ENCODE data around the gene MRPS21. TPM values are rescaled to one million over a fixed set of nuclear protein-coding genes. Genes with fewer than 3 reads are reported as not detected.

Gene MRPS21
- total and polyA plus RNA-seq, 9 of the 15 experiments (the other 6 are each of a cell fraction or from before 2014, with no cell fraction given), result 119 to 407 (median 149) TPM

- no peak for TF ChIP-seq BRCA1 (IDR thresholded peaks at IDR 0.05)
- no peak for TF ChIP-seq BRCA1 (CRISPR knock-in tag; IDR thresholded peaks at IDR 0.05)
- TF ChIP-seq ZNF140 (CRISPR knock-in tag; IDR thresholded peaks at IDR 0.05), result no peak
- no peak for TF ChIP-seq DNMT1 (IDR thresholded peaks at IDR 0.05)
- TF ChIP-seq ZNF224 (CRISPR knock-in tag; IDR thresholded peaks at IDR 0.05), result no peak
- TF ChIP-seq SIRT6 (IDR thresholded peaks at IDR 0.05; ENCODE audit: low read depth, low read length), result no peak
- TF ChIP-seq MAFF (IDR thresholded peaks at IDR 0.05; ENCODE audit: low read length), result no peak
- peak; percentile 47; the same call in 1 of the 2 replicates for TF ChIP-seq NBN (IDR thresholded peaks at IDR 0.05; ENCODE audit: low read depth)
- TF ChIP-seq EHMT2 (IDR thresholded peaks at IDR 0.05), result no peak
- peak in 1 of 2 experiments; percentile 70; a peak in 2 of 4 replicates for TF ChIP-seq ZNF639 (CRISPR knock-in tag; conservative IDR thresholded peaks at IDR 0.05 in 1 of 2, IDR thresholded peaks at IDR 0.05 in 1 of 2)
- no peak for TF ChIP-seq SNRNP70 (optimal IDR thresholded peaks at IDR 0.05; ENCODE audit: low read depth, low read length)
- 0 out of 2 replicates have a peak, but pooled peaks have one; percentile 25 for TF ChIP-seq TARDBP (IDR thresholded peaks at IDR 0.05)
- peak; percentile 54; the same call in 1 of the 2 replicates for TF ChIP-seq DIDO1 (tag; IDR thresholded peaks at IDR 0.05; ENCODE audit: low read depth)
- no peak for TF ChIP-seq ZNF551 (CRISPR knock-in tag; IDR thresholded peaks at IDR 0.05)
- TF ChIP-seq CTCF (IDR thresholded peaks at IDR 0.05 in 2 of 3, conservative IDR thresholded peaks at IDR 0.05 in 1 of 3; ENCODE audit: insufficient read depth in 2 of 3, low read depth in 1 of 3, low read length in 3 of 3), result no peak
- no peak for TF ChIP-seq ZFP1 (CRISPR knock-in tag; IDR thresholded peaks at IDR 0.05)
- no peak for TF ChIP-seq SNAPC5 (CRISPR knock-in tag; IDR thresholded peaks at IDR 0.05)
- peak; percentile 77 to 89 for TF ChIP-seq MAZ (CRISPR knock-in tag; conservative IDR thresholded peaks at IDR 0.05 in 1 of 2, IDR thresholded peaks at IDR 0.05 in 1 of 2)
- TF ChIP-seq SMAD1 (IDR thresholded peaks at IDR 0.05; ENCODE audit: low read depth, low read length, partially characterized antibody), result no peak
- no peak for TF ChIP-seq IFI16 (CRISPR knock-in tag; IDR thresholded peaks at IDR 0.05)
- no peak for TF ChIP-seq NEUROD1 (IDR thresholded peaks at IDR 0.05; ENCODE audit: borderline replicate concordance, low read depth, low read length, partially characterized antibody)
- no peak for TF ChIP-seq MBD2 (IDR thresholded peaks at IDR 0.05; ENCODE audit: borderline replicate concordance, low read depth)
- TF ChIP-seq SAFB (IDR thresholded peaks at IDR 0.05; ENCODE audit: borderline replicate concordance, low read depth, low read length), result no peak
- 0 out of 2 replicates have a peak, but pooled peaks have one; percentile 47 for TF ChIP-seq TAF7 (tag; IDR thresholded peaks at IDR 0.05)
- no peak for TF ChIP-seq RBM22 (IDR thresholded peaks at IDR 0.05; ENCODE audit: low read depth, low read length, poor library complexity, severe bottlenecking)
- no peak for TF ChIP-seq THRA (IDR thresholded peaks at IDR 0.05)
These were observed 24.8 kb upstream of the MRPS21 start, which contains the start of gene APH1A (continued) for GRCh38 chr1:150268705-150269403.

All from K562 (cell line).